ENCODE data around the gene PIP5K1B.

GRCh38 chr9:68775003-68775730 lies 70.1 kb downstream of the PIP5K1B start:
- TF ChIP-seq CTCF (conservative IDR thresholded peaks at IDR 0.05; ENCODE audit: low read length), result no peak
- no peak for TF ChIP-seq EZH2phosphoT487 (IDR thresholded peaks at IDR 0.05; ENCODE audit: borderline replicate concordance, low read depth, low read length)

Measured in OCI-LY7 (cell line).